Natural killer cell (primary cell): Measurements from ENCODE around the gene SLC44A5. TPM values are rescaled to one million over a fixed set of nuclear protein-coding genes. Genes with fewer than 3 reads are reported as not detected.

Experiments
- ATAC-seq, 3 donors: fragments of 150-1000 bp in 2 of 3; fragments of 200-7000 bp in 1 of 3; cut with Tn5 transposase; 1 replicate in 1 of 3; 2 replicates in 2 of 3; pipeline ENCODE4 v1.10.0; 2021; ENCODE audit warnings: mild to moderate bottlenecking in 2 of 3, moderate library complexity in 2 of 3
- DNase-seq, 2 donors: peaks; one replicate each; pipeline versions ENCODE4 v3.0.0 to v3.0.0-alpha.2; 2013 to 2021; ENCODE audit warnings: mixed read lengths in 1 of 2
- H3K27ac ChIP-seq: one replicate; pipeline ENCODE4 v1.5.1; 2013; ENCODE audit warnings: mild to moderate bottlenecking, low read length
- H3K27me3 ChIP-seq: one replicate; pipeline ENCODE4 v1.6.1; 2013; ENCODE audit warnings: low read length; ENCODE audit not compliant: control insufficient read depth, insufficient read depth
- H3K36me3 ChIP-seq: one replicate; pipeline ENCODE4 v1.6.1; 2013; ENCODE audit warnings: low read length; ENCODE audit not compliant: control insufficient read depth, insufficient read depth
- H3K4me1 ChIP-seq: one replicate; pipeline ENCODE4 v1.6.1; 2013; ENCODE audit warnings: low read length; ENCODE audit not compliant: control insufficient read depth, insufficient read depth
- H3K4me3 ChIP-seq: one replicate; pipeline ENCODE4 v1.5.1; 2013; ENCODE audit warnings: low read length
- H3K9me3 ChIP-seq: one replicate; pipeline ENCODE4 v1.6.1; 2013; ENCODE audit warnings: low read length; ENCODE audit not compliant: control insufficient read depth, insufficient read depth
- H3K27ac Mint-ChIP-seq, 2 donors: one replicate each; pipeline ENCODE4 v1.8.0; 2022; ENCODE audit warnings: mild to moderate bottlenecking in 2 of 2, mixed read lengths in 2 of 2, moderate library complexity in 1 of 2
- H3K27me3 Mint-ChIP-seq, 2 donors: one replicate each; pipeline ENCODE4 v1.8.0; 2022; ENCODE audit warnings: low read depth in 2 of 2, mixed read lengths in 2 of 2
- H3K36me3 Mint-ChIP-seq: one replicate; pipeline ENCODE4 v1.8.0; 2022; ENCODE audit warnings: mixed read lengths
- H3K4me1 Mint-ChIP-seq, 2 donors: one replicate each; pipeline ENCODE4 v1.8.0; 2022; ENCODE audit warnings: mixed read lengths in 2 of 2
- H3K4me3 Mint-ChIP-seq: one replicate; pipeline ENCODE4 v1.8.0; 2022; ENCODE audit warnings: mild to moderate bottlenecking, moderate library complexity, mixed read lengths
- H3K9me3 Mint-ChIP-seq, 2 donors: one replicate each; pipeline ENCODE4 v1.8.0; 2022; ENCODE audit warnings: mixed read lengths in 2 of 2
- CTCF ChIP-seq: fragments of 200-600 bp; IDR thresholded peaks from one replicate; pipeline ENCODE4 v1.8.0; 2022; ENCODE audit warnings: antibody characterized with exemption
- WGBS: methylation state at CpG from one replicate; pipeline ENCODE4 v1.1.7; 2013; ENCODE audit warnings: missing lambda C conversion rate; ENCODE audit not compliant: insufficient coverage; 5-methylcytosine and 5-hydroxymethylcytosine counted together
- intact Hi-C: fragments of 100-400 bp; cut with micrococcal nuclease; formaldehyde crosslinking; loops from one replicate; pipeline ENCODE4 v1.14.2; 2022
- total RNA-seq, 4 donors: library from RNA; stranded (reverse); fragments of 120-200 nt in 1 of 4; gene quantifications; one replicate each; pipeline versions ENCODE4 v1.2.3 to v1.2.4, GENCODE V29; 2013 to 2022

Gene SLC44A5
- total RNA-seq, 3 donors from 2014 or later (not counting 1 experiment from before 2014, with no cell fraction given) = 0.15 to 1.2 TPM; not detected in 1

GRCh38 chr1:75612976-75613375, 2.1 kb upstream of the SLC44A5 start:
- Histone ChIP-seq H3K27me3 (peaks cover 46% of the 10 kb centered on the region), H3K9me3 (no peaks in the 10 kb centered on the region), H3K4me3 (no peak overlapping the region), H3K27ac (no peak overlapping the region), H3K4me1 (peaks cover 21% of the 10 kb centered on the region), H3K36me3 (no peaks in the 10 kb centered on the region)
- intact Hi-C loops = no loop called here
- H3K27me3 Mint-ChIP-seq = peaks cover 36 to 55% of the 10 kb centered on the region in 2 donors
- 68% methylated on average over 3 of the region's 3 CpGs for WGBS
- no peaks in the 10 kb centered on the region for H3K36me3 Mint-ChIP-seq
- peaks cover 10% of the 10 kb centered on the region in 2 donors for H3K4me1 Mint-ChIP-seq
- no peak for DNase-seq
- peaks cover 0 to 4% of the 10 kb centered on the region in 2 donors for H3K9me3 Mint-ChIP-seq
- no peak overlapping the region for H3K4me3 Mint-ChIP-seq
- ATAC-seq = no peak
- no peak for TF ChIP-seq CTCF
- no peak overlapping the region for H3K27ac Mint-ChIP-seq

GRCh38 chr1:75602486-75602885, 8.4 kb downstream of the SLC44A5 start:
- no peak overlapping the region for H3K4me3 ChIP-seq
- TF ChIP-seq CTCF = no peak
- DNase-seq (no peak), ATAC-seq (no peak)
- Mint-ChIP-seq H3K36me3 (no peaks in the 10 kb centered on the region), H3K4me1 (no peaks in the 10 kb centered on the region), H3K27ac (no peak overlapping the region), H3K27me3 (no peaks in the 10 kb centered on the region), H3K9me3 (peaks cover 7 to 9% of the 10 kb centered on the region in 2 donors), H3K4me3 (no peak overlapping the region)
- peaks cover 3% of the 10 kb centered on the region for H3K27me3 ChIP-seq
- H3K4me1 ChIP-seq = no peaks in the 10 kb centered on the region
- H3K27ac ChIP-seq = no peak overlapping the region
- no peaks in the 10 kb centered on the region for H3K9me3 ChIP-seq
- no peaks in the 10 kb centered on the region for H3K36me3 ChIP-seq
- WGBS = no CpG with 5 or more reads among the region's 2 CpGs
- intact Hi-C loops = no loop called here

DNA sequence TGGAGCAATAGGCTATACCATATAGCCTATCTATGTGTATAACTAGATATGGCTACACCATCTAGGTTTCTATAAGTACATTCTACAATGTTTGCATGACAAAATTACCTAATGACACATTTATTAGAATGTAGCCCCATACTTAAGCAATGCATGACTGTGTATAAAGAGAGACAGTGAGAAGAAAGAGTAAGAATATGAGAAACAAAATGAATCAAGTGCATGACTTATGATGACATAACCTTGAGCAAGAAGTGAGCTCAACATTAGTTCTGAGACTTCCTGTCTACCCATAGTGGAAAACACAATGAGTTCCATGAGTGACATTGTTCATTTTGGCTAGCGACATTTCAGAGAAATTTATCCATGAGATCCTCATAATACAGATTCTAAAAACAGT, 10.1 kb downstream of the SLC44A5 start:
- WGBS = 57% methylated on average over 1 of the region's 1 CpG
- no peaks in the 10 kb centered on the region for H3K36me3 Mint-ChIP-seq

More for the DNA sequence above, 10.1 kb downstream of the SLC44A5 start:
- Mint-ChIP-seq H3K9me3 (peaks cover 0 to 3% of the 10 kb centered on the region in 2 donors), H3K27me3 (no peaks in the 10 kb centered on the region), H3K27ac (no peak overlapping the region), H3K4me3 (no peak overlapping the region), H3K4me1 (no peaks in the 10 kb centered on the region)
- peaks cover 3% of the 10 kb centered on the region for H3K27me3 ChIP-seq
- intact Hi-C loops = no loop called here
- H3K9me3 ChIP-seq = no peaks in the 10 kb centered on the region
- no peaks in the 10 kb centered on the region for H3K4me1 ChIP-seq
- TF ChIP-seq CTCF = no peak
- DNase-seq = no peak
- no peak for ATAC-seq
- no peak overlapping the region for H3K4me3 ChIP-seq
- no peaks in the 10 kb centered on the region for H3K36me3 ChIP-seq
- no peak overlapping the region for H3K27ac ChIP-seq
